ENCODE measurements around the gene MTHFD1L.
"Not testable (repeated sequence)": the region's sequence is repeated elsewhere in the genome, so short reads cannot be mapped to it uniquely, and the experiment has no call there.

The MTHFD1L gene

DNA sequence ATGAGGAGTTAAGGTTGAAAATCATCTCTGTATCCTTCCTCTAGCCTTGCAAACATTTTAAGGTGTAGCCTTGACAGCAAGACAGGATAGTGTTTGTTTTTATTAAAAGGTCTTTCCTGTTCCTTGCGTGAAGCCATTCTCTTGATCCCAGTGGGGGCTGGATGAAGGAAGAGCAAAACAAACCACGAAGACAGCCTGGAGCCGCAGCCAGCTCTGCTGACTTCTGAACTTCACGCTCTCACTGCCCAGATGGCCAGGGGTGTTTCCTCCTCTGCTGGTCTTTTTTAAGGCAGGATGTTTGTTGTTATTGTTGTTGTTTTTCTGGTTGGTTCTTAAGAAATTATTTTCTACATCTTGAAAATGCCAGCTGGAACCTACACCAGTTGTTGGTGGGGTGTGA is 156.4 kb downstream of the MTHFD1L start:
- DNase-seq: no peak

DNA sequence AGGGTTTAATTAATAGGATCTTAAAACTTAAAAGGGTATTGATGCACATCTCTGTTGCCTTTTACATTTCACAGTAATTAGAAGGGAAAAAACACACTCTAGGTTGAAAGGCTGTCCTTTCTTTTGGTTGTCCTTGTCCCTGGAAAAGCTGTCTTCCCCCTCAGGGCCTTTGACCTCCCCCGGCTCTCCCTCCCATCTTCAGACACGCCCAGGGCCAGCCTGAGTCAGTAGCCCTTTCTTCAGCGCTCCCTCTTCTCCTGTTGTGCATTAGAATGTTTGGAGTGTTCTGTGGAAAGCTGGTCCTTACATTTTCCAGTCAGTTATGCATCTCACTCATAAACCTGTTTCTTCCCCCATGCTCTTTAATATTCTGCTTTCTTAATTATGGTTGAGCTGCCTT is 157.0 kb downstream of the MTHFD1L start:
- no peak for DNase-seq

DNA sequence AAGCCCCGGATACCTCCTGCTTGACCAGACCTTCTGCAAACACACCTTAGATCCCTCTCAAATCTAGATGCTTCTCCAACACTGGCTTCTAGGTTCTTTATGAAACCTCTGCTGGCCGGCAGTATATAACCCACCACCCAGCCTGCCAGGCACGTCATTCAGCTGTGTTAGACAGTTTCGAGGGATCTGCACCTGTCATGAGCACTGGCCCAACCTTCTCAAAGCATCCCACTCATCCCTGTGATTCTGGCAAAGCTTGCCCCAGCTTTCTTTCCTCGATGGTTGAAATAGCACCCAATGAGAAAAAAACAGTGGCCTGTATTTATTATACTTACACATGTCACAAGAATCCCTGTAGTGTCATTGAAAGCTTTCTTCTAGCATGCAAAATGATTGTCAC is 157.8 kb downstream of the MTHFD1L start:
- DNase-seq: no peak

DNA sequence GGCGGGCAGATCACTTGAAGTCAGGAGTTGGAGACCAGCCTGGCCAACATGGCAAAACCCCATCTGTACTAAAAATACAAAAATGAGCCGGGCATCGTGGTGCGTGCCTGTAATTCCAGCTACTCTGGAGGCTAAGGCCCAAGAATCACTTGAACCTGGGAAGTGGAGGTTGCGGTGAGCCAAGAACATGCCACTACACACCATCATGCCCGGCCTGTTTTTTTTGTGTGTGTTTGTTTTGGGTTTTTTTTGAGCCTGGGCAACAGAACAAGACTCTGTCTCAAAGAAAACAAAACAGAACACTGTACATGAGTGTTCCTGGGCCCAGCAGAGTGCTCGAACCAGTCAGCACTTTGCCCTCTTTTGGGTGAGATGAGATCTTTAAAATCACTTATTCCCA is 159.1 kb downstream of the MTHFD1L start:
- no peak for DNase-seq

DNA sequence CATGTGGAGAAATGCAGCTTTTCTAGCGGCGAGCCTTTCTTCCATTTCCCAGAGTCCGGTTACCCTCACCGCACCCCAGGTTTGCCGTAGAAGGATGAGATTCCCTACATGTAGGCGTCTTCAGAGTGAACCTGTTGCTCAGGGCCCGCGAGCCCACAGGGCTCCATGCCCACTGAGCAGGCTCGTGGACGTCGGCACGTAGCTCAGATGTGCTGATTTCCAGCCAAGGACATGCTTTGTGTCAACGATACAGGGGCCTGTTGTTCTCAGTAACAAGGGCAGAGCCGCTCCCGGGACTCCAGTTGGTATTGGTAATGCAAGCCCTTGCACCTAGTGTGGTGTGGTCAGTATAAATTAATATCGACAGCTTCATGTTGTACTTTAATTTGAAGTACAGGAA is 159.6 kb downstream of the MTHFD1L start:
- DNase-seq: no peak

DNA sequence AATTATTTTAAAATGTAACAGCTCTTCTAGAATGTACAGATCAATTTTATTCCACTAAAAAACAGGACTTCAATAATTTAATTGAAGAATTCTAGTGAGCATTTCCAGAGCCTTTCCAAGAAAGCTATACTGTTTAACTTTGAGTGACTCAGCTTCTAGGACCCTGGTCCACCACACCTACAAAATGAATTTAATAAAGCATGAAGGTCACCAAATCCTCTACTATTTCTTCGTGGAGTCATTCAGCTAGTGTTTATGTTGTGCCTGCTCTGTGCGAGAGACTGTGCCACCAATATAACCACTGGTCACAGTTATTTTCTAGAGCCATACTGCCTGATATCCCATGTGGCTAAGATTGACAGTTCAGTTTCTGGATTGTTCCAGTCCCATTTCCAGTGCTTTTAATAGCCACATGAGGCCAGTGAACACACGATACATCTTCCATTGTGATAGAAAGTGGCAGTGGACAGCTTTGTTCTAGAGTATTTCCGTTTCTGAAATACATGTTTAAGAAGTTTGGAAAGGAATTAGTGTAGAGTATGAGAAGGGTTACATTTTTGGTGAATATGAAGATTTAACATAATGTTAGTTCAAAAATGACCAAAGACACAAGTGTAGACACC is 160.7 kb downstream of the MTHFD1L start:
- no peak for DNase-seq

DNA sequence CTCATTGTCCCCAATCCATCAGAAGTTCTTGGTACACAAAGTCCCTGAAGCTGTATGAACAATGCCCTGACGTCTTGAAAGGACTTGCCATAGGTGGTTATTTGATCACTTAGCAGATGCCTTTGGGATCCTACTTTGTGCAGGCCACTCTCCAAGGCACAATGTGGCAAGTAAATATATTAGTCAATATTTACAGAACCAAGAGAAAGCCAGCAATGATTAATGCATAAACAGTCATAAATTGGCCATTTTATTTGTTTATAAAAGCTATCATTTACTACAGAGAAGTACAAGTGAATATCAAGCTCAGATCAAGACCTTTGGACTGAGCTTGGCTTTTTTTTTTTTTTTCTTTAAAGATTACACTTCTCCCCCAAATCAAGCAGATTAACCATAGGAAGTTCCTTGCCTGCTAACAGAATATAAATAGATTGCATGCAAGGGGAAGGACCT is 161.8 kb downstream of the MTHFD1L start:
- DNase-seq: no peak

DNA sequence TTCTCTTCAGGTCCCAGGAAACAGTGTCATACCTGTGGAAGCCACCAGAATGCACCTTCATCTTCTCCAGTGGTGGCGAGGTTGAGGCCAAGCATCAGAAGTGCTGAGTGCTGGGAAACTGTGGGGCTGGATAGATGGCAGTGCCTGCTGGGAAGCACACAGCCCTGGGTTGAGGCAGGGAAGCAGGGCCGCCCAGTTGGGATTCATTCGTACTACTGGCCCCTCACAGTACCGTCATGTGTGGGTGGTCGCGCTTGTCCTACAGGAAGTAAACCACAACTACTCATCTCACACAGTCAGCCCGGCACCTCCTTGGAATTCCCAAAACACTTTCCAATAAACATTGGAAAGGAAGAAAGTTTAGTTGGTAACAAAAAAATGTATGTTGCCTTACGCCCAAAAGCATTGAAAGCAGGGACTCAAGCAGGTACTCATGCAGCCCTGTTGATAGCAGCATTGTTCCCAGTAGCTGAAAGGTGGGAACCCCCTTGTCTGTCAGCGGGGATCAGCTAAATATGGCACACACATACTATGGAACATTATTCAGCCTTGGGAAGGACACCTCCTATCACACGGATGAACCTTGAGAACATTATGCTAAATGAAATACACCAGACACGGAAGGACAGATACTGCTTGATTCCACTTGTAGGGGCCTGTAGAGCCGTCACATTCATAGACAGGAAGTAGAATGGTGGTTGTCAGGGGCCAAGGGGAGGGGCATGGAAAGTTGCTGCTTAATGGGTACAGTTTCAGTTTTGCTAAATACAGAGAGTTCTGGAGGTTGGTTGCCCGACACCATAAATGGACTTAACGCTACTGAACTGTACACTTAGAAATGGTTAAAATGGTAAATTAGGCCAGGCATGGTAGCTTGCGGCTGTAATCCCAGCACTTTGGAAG is 162.7 kb downstream of the MTHFD1L start:
- DNase-seq: no peak

DNA sequence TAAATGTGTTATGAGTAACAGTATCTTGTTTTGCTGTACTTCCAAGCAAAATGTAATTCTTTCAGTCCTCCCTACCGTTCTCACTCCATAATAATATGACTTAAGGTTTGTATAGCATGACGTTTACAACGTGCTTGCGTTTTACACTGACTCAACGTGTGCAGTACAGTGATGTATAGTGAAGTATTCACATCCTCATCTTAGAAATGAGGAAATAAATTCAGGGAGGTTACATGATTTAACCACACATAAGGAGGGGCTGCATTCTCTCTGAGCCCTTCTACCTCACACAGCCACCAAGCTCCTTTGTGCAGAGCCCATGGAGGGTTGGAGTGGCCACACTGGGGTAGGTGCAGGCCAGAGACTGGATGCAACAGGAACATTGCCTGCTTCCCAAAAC is 164.5 kb downstream of the MTHFD1L start:
- DNase-seq: no peak

DNA sequence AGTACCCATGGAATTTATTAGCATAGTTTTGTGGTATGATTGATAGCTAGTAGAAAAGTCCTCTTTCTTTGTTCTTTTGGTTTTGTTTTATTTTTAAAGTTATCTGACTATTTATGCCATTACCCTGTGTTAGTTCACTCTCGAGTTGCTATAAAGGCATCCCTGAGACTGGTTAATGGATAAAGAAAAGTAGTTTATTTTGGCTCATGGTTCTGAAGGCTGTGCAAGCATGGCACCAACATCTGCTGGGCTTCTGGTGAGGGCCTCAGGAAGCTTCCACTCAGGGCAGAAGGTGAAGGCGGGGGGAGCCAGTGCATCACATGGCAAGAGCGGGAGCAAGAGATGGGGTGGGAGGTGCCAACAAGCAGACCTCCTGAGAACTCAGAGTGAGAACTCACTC is 166.5 kb downstream of the MTHFD1L start:
- no peak for DNase-seq

DNA sequence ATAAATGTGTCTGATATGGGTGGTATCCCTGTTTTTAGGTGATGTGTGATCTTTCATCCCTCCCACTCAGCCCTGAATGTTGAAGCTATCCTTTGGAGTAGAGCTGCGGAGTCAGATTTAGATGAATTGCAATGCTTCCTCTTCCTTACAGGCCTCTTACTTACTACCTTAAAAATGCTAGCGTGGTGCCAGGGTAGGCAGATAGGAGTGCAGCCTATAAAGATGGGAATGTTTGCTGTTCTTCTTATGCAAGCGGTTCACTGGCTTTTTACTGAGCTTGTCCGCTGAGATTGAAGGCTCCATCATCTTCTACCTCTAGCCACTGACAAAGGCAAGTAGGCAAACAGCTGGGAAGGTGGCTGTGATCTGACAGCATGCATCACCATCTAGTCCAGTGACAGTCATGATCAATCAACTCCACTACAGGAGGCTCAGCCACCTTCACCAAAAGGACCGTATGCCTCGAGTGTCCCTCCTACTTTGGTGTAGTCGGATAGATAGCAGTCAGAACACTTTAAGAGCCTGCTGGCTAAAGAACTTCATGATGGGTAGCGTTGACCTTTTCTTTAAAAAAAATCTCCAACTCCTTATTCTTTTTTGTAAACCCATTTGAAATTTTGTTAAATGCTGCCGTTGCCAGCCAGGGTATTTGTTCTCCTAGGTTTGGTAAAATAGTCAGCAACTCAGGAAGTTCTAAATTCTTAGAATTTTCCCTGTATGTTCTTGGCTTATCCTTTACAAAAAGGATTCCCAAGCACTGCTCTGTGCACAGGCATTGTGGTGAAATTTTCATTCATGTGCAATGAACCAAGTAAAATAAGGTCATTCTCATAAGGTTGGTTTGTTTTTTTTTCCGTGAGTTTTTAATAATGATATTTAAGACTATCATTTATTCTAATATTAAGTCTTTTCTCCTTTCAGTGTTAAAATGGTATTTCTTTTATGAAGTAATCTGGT is 169.6 kb downstream of the MTHFD1L start:
- no peak for DNase-seq

DNA sequence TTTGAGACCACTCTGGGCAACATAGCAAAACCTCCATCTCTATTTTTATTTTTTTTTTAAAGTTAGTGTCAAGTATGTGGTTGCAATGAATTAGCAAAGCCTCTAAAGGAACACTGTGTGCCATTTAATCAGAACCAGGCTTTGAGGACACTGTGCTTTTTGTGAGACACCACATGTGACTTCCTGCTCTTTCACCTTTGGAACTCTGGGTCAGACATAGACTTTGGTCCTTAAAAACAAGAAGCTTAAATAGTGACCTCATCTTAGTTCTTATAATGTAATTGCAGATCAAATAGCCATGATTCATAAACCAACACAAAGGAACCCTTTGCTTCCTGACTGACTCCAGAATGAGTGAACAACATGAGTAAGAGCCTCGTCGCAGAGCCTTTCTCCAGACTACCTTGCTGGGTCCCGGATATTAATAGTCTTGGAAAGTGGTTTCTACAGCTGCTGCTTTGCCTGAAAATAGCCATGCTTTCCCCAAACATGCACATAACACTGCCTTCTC is 170.8 kb downstream of the MTHFD1L start:
- DNase-seq: not testable (repeated sequence)

DNA sequence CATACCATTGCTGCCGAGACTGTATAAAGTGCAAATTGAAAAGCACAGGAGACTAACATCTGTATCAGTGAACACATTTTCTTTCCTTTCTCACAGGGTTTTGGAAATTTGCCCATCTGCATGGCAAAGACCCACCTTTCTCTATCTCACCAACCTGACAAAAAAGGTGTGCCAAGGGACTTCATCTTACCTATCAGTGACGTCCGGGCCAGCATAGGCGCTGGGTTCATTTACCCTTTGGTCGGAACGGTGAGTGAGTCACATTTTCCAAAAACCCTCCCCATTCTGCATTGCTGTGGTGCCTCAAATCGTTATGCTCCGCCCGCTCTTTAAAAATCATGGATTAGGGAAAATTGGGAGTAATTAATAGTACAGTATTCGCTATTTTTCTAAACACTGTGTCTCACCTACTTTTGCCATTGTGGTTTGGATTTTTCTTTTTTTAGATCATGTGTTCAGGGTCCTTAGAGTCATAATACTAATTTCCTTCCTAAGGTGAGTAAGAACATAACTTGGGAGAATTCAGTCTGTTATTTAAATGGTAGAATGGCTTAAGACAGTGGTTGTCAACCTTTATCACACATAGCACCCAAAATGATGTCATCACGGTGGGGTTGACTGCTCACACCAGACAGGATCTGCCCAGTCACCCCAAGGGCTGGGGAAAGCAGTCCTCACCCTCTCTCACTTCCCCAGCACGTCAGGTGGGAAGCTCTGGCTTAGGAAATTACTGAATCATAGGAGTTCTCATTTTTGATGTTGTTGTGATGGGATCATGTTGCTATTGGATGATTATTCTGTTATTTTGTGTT is 171.6 kb downstream of the MTHFD1L start:
- no peak for DNase-seq

DNA sequence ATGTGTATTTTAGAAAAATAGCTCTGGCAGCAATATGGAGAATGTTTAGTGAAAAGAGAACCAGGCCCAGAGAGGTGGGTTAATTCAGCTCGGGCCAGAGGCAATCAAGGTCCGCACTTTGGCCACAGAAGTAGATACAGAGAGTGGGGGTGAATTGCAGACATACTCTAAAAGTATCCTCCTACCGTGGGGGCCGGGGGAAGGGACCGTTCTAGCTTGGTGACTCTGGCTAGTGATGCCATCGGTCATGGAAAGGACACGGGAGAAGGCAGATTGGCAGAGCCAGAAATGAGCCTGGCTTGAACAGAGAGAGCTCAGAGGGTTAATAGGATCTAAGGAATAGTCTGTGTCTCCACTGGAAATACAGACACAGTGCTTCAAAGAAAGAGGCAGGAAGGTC is 173.1 kb downstream of the MTHFD1L start:
- DNase-seq: no peak

DNA sequence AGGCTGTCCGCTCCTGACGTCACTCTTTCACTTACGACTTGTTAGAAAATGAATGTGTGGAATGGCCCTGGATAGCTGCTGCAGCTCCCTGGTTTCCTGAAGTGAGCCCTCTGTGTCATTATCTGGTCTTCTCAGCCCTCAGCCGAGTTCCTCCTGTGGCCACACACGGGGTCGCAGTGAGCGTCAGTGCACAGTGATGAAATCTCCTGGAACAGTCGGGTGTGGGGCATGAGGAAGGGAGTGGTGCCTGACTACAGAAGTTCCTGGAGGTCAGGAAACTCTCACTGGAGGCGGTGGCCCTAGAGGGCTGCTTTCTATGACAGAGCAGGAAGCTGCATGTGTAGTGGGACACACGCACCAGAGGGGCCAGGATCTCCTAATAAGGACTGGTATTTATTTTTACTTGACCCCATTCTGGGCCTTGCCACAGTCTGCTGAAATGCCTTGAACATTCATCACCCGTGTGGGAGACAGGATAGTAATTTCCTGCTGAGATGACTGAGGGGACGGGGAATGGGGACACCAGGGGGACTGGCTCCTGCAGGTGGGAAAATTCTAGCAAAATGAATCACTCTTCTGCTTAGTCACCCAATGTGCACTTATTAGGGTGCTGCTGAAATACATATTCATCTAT is 175.5 kb downstream of the MTHFD1L start:
- not testable (repeated sequence) for DNase-seq

DNA sequence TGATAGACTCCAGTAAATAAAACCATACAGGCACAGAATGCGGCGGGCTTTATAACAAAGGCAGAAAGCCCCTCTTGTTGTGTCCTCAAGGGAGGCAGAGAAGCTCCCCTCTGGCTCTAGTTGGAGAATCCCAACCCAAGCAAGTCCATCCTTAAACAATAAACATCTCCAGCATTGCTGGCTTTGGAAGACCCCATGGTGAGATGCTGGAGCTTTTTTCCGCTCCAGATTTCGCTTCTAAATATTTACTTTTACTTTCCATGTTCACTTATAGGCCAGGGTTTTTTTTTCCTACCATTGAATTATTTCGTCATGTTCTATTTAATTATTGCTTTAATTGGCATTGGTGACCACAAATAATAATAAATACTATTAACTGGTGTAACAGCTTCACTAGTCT is 176.2 kb downstream of the MTHFD1L start:
- DNase-seq: no peak

DNA sequence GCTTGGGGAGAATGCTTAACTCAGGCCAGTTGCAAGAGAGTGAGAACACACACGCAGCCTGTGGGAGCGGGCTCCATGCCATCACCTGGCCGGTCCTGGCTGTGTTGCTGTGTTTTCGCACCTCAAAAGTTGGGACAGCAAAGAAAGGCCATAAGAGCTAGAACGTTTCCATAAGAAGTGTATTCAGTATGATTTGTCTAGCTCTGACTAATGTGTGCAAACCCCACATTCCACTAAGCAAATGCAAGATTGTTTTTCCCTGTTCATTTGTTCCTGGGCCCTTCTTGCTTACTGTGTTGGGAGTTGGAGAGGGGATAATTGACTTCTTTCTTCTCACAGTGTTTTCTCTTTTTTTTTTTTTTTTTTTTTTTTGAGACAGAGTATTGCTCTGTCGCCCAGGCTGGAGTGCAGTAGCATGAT is 177.4 kb downstream of the MTHFD1L start:
- DNase-seq: not testable (repeated sequence)

DNA sequence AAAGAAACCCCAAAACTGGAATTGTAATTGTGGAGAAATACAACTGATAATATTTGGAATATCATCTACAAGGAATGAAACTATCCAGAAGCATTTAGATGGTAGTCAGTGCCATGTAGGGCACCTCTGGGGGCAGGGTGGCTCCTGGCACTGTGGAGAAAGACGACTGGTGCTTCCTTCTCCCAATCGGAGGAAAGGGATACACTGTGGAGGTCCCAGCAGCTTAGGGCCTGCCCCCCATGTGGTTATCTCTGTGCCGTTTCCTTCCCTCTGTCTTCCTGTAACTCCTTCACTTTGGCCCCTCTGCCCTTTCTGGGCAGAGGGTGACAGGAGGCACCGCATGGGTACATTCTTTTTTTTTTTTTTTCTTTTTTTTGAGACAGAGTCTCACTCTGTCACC is 178.4 kb downstream of the MTHFD1L start:
- no peak for DNase-seq

DNA sequence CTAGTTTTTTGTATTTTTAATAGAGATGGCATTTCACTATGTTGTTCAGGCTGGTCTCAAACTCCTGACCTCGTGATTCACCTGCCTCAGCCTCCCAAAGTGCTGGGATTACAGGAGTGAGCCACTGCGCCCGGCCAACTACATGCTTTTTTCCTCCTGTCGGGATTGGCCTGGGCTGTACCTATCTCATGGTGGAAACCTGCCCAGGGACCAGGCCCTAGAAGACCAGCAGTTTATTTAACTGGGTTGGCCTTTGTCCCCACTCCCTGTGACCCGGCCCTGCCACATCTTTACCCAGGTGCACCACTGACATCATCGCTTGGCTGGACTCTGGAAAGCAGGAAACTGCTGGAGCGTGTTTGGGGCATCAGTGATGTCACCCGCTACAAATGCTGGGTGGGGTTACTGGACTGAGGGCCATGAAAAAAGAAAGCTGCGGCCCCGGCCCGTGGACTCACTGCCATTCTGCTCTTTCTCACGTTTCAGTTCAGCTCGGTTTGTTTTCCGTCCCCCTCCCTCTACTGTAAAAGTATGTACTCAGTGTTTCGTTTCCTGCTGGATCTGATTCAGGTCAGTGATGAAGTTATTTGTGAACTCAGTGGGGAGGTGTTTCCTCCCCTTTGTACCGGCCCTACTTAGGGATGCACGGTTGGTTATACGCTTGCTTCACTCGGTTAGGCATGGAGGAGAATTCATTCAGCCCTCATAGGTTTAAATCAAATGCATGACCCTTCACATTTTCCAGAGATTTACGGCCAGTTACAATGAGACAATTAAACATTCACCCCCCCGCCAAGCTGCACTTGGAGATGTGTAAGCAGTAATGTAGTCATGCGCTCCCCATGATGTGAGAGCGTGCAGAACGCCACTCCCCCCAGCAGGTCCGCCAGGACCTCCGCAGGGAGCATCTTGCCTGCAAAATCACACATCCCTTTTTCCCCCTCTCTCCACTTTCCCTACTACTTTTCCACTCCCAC is 179.3 kb downstream of the MTHFD1L start:
- DNase-seq: no peak

DNA sequence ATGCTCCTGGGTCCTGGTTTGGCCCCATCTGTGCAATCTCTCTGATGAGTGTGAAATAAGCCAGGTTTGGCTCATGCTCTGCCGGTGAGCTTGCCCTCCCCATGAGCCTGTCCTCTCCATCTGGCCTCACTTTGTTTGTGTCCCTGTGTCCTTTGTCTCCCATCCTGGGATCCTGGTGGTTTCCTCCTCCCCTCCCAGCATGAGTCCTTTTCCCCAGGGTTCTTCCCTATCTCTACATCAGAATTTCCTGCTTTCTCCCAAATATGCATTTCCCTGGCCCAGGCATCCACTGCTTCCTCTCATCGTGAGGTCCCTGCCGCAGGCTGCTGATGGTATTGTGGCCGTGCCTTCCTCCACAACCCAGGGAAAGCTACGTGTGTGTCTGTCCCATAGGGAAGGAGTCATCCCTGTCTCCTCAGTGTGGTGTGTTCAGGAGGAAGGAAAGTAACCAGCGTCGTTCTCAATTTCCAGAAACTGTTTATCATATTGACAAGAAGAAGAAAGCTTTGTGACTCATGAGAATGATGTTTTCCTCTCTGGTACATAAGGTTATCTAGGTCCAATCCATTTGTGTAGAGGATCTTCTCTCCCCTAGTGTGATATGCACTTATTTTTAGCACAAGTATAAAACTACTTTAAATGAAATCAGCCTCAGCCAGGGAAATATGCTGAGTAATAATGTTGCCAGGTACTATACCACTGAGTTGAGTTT is 180.2 kb downstream of the MTHFD1L start:
- not testable (repeated sequence) for DNase-seq

Measured in SIG-M5 (cell line).